Aorta (tissue), 4 donors: Measurements from ENCODE around the gene PCNX3. TPM values are rescaled to one million over a fixed set of nuclear protein-coding genes. Genes with fewer than 3 reads are reported as not detected.

Source experiments
- microRNA-seq, 2 donors: library from miRNA; unstranded; fragments of <30 nt; microRNA quantifications; one replicate each; pipeline ENCODE4 v1.2.0, GENCODE V29; 2020
- polyA plus RNA-seq, 2 donors: library from polyadenylated mRNA; stranded (reverse); fragments of 200-250 nt; gene quantifications; one replicate each; pipeline ENCODE4 v1.2.3, GENCODE V29; 2013
- total RNA-seq, 2 donors: library from RNA; stranded (reverse); fragmentation: NEBNext Ultra II Directional; extraction: Animal tissue kit (Norgen Biotek cat#: 25700); gene quantifications; one replicate each; pipeline ENCODE4 v1.2.1, GENCODE V29; 2021
- donor health status: healthy with polysubstance abuse.
- donor health status: Bipolar disorder and iron deficiency.
- donor health status: DM: no; HTN: no; CAD: no.
- donor health status: DM: yes; HTN: yes; CAD: no.

The PCNX3 gene
- total and polyA plus RNA-seq, 4 donors, result 3.9 to 50.0 (median 26.8) TPM

Small RNA genes lying within 50 kb of the gene (microRNA-seq; reads per million reads assigned to microRNA genes)
- gene MIR4489 (0 reads per million in 2 donors), gene MIR4690 (0 reads per million in 2 donors)

Other genes with a start within 250 kb of the PCNX3 start
- 10 to 100 TPM in 1 of 2 donors, 1 to 10 TPM in 1; 9.1 to 16.0 TPM for gene SLC25A45, start 233.1 kb upstream of the PCNX3 start, total RNA-seq
- gene SLC25A45, start 233.1 kb upstream of the PCNX3 start, polyA plus RNA-seq, result 10 to 100 TPM in 1 of 2 donors, 1 to 10 TPM in 1; 5.6 to 10.7 TPM
- gene FRMD8, start 229.1 kb upstream of the PCNX3 start, total RNA-seq, result 10 to 100 TPM; 27.8 to 39.5 TPM
- gene FRMD8, start 229.1 kb upstream of the PCNX3 start, polyA plus RNA-seq, result 10 to 100 TPM; 16.8 to 19.2 TPM
- 1,000 to 10,000 TPM; 1,566 to 1,734 TPM for gene NEAT1, start 193.0 kb upstream of the PCNX3 start, total RNA-seq
- gene NEAT1, start 193.0 kb upstream of the PCNX3 start, polyA plus RNA-seq, result 1,000 to 10,000 TPM in 1 of 2 donors, 100 to 1,000 TPM in 1; 239 to 1,307 TPM
- gene MALAT1, start 116.7 kb upstream of the PCNX3 start, total RNA-seq, result over 10,000 TPM; 16,103 to 18,225 TPM
- 100 to 1,000 TPM; 228 to 370 TPM for gene MALAT1, start 116.7 kb upstream of the PCNX3 start, polyA plus RNA-seq
- gene SCYL1, start 90.7 kb upstream of the PCNX3 start, total RNA-seq, result 10 to 100 TPM; 74.0 to 74.4 TPM
- 10 to 100 TPM; 31.3 to 98.9 TPM for gene SCYL1, start 90.7 kb upstream of the PCNX3 start, polyA plus RNA-seq
- 100 to 1,000 TPM; 280 to 473 TPM for gene LTBP3, start 57.4 kb upstream of the PCNX3 start, total RNA-seq
- 100 to 1,000 TPM in 1 of 2 donors, 10 to 100 TPM in 1; 40.1 to 467 TPM for gene LTBP3, start 57.4 kb upstream of the PCNX3 start, polyA plus RNA-seq
- 10 to 100 TPM; 21.7 to 29.3 TPM for gene ZNRD2, start 45.3 kb upstream of the PCNX3 start, total RNA-seq
- gene ZNRD2, start 45.3 kb upstream of the PCNX3 start, polyA plus RNA-seq, result 10 to 100 TPM; 37.1 to 42.5 TPM
- 10 to 100 TPM; 49.5 to 64.3 TPM for gene FAM89B, start 43.2 kb upstream of the PCNX3 start, total RNA-seq
- 10 to 100 TPM; 67.5 to 83.4 TPM for gene FAM89B, start 43.2 kb upstream of the PCNX3 start, polyA plus RNA-seq
- 100 to 1,000 TPM; 235 to 266 TPM for gene EHBP1L1, start 39.7 kb upstream of the PCNX3 start, total RNA-seq
- gene EHBP1L1, start 39.7 kb upstream of the PCNX3 start, polyA plus RNA-seq, result 100 to 1,000 TPM in 1 of 2 donors, 10 to 100 TPM in 1; 53.2 to 316 TPM
- 1 to 10 TPM in 1 of 2 donors, under 1 TPM in 1; 0.93 to 1.3 TPM for gene KCNK7, start 20.0 kb upstream of the PCNX3 start, total RNA-seq
- 1 to 10 TPM in 1 of 2 donors, not detected in 1; 7.3 TPM for gene KCNK7, start 20.0 kb upstream of the PCNX3 start, polyA plus RNA-seq
- gene MAP3K11, start 1.6 kb upstream of the PCNX3 start, total RNA-seq, result 10 to 100 TPM; 51.3 to 87.9 TPM
- gene MAP3K11, start 1.6 kb upstream of the PCNX3 start, polyA plus RNA-seq, result 10 to 100 TPM; 34.2 to 78.8 TPM
- gene SIPA1, start 22.3 kb downstream of the PCNX3 start, total RNA-seq, result 10 to 100 TPM; 67.0 to 75.1 TPM
- 100 to 1,000 TPM in 1 of 2 donors, 10 to 100 TPM in 1; 25.2 to 147 TPM for gene SIPA1, start 22.3 kb downstream of the PCNX3 start, polyA plus RNA-seq
- 100 to 1,000 TPM in 1 of 2 donors, 10 to 100 TPM in 1; 98.2 to 108 TPM for gene RELA, start 47.1 kb downstream of the PCNX3 start, total RNA-seq
- gene RELA, start 47.1 kb downstream of the PCNX3 start, polyA plus RNA-seq, result 10 to 100 TPM; 28.8 to 73.8 TPM
- 10 to 100 TPM; 59.8 to 64.4 TPM for gene KAT5, start 96.5 kb downstream of the PCNX3 start, total RNA-seq
- 100 to 1,000 TPM in 1 of 2 donors, 10 to 100 TPM in 1; 29.2 to 120 TPM for gene KAT5, start 96.5 kb downstream of the PCNX3 start, polyA plus RNA-seq
- gene RNASEH2C, start 105.0 kb downstream of the PCNX3 start, total RNA-seq, result 10 to 100 TPM; 53.5 to 57.6 TPM
- gene RNASEH2C, start 105.0 kb downstream of the PCNX3 start, polyA plus RNA-seq, result 100 to 1,000 TPM in 1 of 2 donors, 10 to 100 TPM in 1; 80.1 to 113 TPM
- gene AP5B1, start 165.2 kb downstream of the PCNX3 start, total RNA-seq, result 10 to 100 TPM; 15.7 to 16.7 TPM
- gene AP5B1, start 165.2 kb downstream of the PCNX3 start, polyA plus RNA-seq, result 10 to 100 TPM in 1 of 2 donors, 1 to 10 TPM in 1; 3.3 to 10.8 TPM
- gene OVOL1, start 171.3 kb downstream of the PCNX3 start, total RNA-seq, result not detected
- 1 to 10 TPM in 1 of 2 donors, under 1 TPM in 1; 0.28 to 3.9 TPM for gene OVOL1, start 171.3 kb downstream of the PCNX3 start, polyA plus RNA-seq
- 1 to 10 TPM in 1 of 2 donors, under 1 TPM in 1; 0.39 to 2.4 TPM for gene SNX32, start 218.2 kb downstream of the PCNX3 start, total RNA-seq
- 1 to 10 TPM in 1 of 2 donors, not detected in 1; 1.2 TPM for gene SNX32, start 218.2 kb downstream of the PCNX3 start, polyA plus RNA-seq
- 100 to 1,000 TPM; 563 to 812 TPM for gene CFL1, start 242.4 kb downstream of the PCNX3 start, total RNA-seq
- 100 to 1,000 TPM; 571 to 688 TPM for gene CFL1, start 242.4 kb downstream of the PCNX3 start, polyA plus RNA-seq
- gene MUS81, start 244.7 kb downstream of the PCNX3 start, total RNA-seq, result 10 to 100 TPM; 60.7 to 63.1 TPM
- 100 to 1,000 TPM in 1 of 2 donors, 10 to 100 TPM in 1; 40.7 to 102 TPM for gene MUS81, start 244.7 kb downstream of the PCNX3 start, polyA plus RNA-seq